HepG2 (cell line): Measurements from ENCODE around the gene CAMK1D. TPM values are rescaled to one million over a fixed set of nuclear protein-coding genes. Genes with fewer than 3 reads are reported as not detected.

Experiments
- ATAC-seq: fragments of 200-7000 bp; cut with Tn5 transposase; 3 replicates; pipeline ENCODE4 v1.9.1; 2020; ENCODE audit warnings: mild to moderate bottlenecking, moderate library complexity
- BruUV-seq: library from RNA; stranded (reverse); fragments of 400-500 nt; replicated peaks from 2 replicates; lab custom pipeline; 2021; lab: Mats Ljungman, UMichigan
- CTCF ChIA-PET: fragments of 300-600 bp; formaldehyde crosslinking; extraction: SDS; loops from one replicate; lab custom pipeline; 2021; ENCODE audit warnings: low total read pairs, inconsistent platforms, low intra/inter-chr PET ratio; lab: Yijun Ruan, JAX
- POLR2A ChIA-PET: fragments of 350-600 bp; sonication (Branson Sonifier 250); formaldehyde crosslinking; loops from one replicate; lab custom pipeline; 2020; ENCODE audit warnings: antibody characterized with exemption, inconsistent platforms; lab: Yijun Ruan, JAX
- DNase-seq: peaks from one replicate; pipeline ENCODE4 v3.0.0-alpha.2; 2015; ENCODE audit warnings: low spot score
- FAIRE-seq: peaks from 3 replicates; lab custom pipeline; 2011; peaks lifted over from hg19 to GRCh38; lab: Jason Lieb, UNC
- H2AFZ ChIP-seq: one replicate; pipeline ENCODE4 v1.6.1; 2011; ENCODE audit warnings: low read length, inconsistent platforms
- H3K27ac ChIP-seq: fragments of 300-600 bp; 3 replicates; pipeline ENCODE4 v1.8.0; 2011; ENCODE audit warnings: mixed run types, mild to moderate bottlenecking, mixed read lengths, low read length, inconsistent platforms; ENCODE audit not compliant: insufficient read depth; ENCODE audit errors: extremely low read length
- H3K27me3 ChIP-seq, 2 experiments: fragments of 200-600 bp in 1 of 2; 2 replicates in 1 of 2; 3 replicates in 1 of 2; pipeline versions ENCODE4 v1.6.0 to v1.8.0; 2011; ENCODE audit warnings: low read length in 2 of 2, mild to moderate bottlenecking in 2 of 2, moderate library complexity in 2 of 2, inconsistent platforms in 1 of 2; ENCODE audit not compliant: insufficient read depth in 2 of 2, control insufficient read depth in 1 of 2
- H3K36me3 ChIP-seq, 2 experiments: fragments of 200-600 bp in 1 of 2; replicated peaks in 1 of 2; 2 replicates in 1 of 2; 3 replicates in 1 of 2; pipeline versions ENCODE4 v1.5.1 to v1.8.0; 2011; ENCODE audit warnings: low read length in 2 of 2, inconsistent platforms in 1 of 2; ENCODE audit not compliant: insufficient read depth in 2 of 2, control insufficient read depth in 1 of 2
- H3K4me1 ChIP-seq: 2 replicates; pipeline ENCODE4 v1.5.1; 2012; ENCODE audit warnings: low read length, inconsistent platforms; ENCODE audit not compliant: insufficient read depth
- H3K4me2 ChIP-seq: 2 replicates; pipeline ENCODE4 v1.6.0; 2011; ENCODE audit warnings: low read depth, low read length, inconsistent platforms
- H3K4me3 ChIP-seq, 3 experiments: fragments of 200-600 bp in 1 of 3; sonication (generic), shearing (Covaris generic) in 1 of 3; replicated peaks in 1 of 3; 2 replicates each; pipeline ENCODE4 v1.5.1; 2011 to 2016; ENCODE audit warnings: low read length in 3 of 3, inconsistent platforms in 2 of 3, low read depth in 2 of 3, mild to moderate bottlenecking in 2 of 3, control low read depth in 1 of 3, mixed read lengths in 1 of 3; ENCODE audit not compliant: insufficient read depth in 1 of 3
- H3K79me2 ChIP-seq: one replicate; pipeline ENCODE4 v1.6.1; 2011; ENCODE audit warnings: low read length, inconsistent platforms; ENCODE audit not compliant: insufficient read depth
- H3K9ac ChIP-seq: 2 replicates; pipeline ENCODE4 v1.6.0; 2011; ENCODE audit warnings: mild to moderate bottlenecking, low read depth, low read length, inconsistent platforms; ENCODE audit not compliant: insufficient read depth
- H3K9me3 ChIP-seq: 2 replicates; pipeline ENCODE4 v1.5.1; 2012; ENCODE audit warnings: mild to moderate bottlenecking, low read length
- H4K20me1 ChIP-seq: 2 replicates; pipeline ENCODE4 v1.6.0; 2011; ENCODE audit warnings: inconsistent platforms, mild to moderate bottlenecking, low read length, moderate library complexity; ENCODE audit not compliant: insufficient read depth
- SNAPC2 ChIP-seq: sonication (generic); formaldehyde crosslinking; IDR thresholded peaks from 2 replicates; pipeline ENCODE4 v1.8.1; 2022; ENCODE audit warnings: mild to moderate bottlenecking, missing genetic modification reagents
- SRSF4 ChIP-seq: fragments of 200-400 bp; formaldehyde crosslinking; IDR thresholded peaks from one replicate; pipeline ENCODE4 v1.6.1; 2018; ENCODE audit warnings: mild to moderate bottlenecking, low read depth, low read length, moderate library complexity; ENCODE audit not compliant: poor library complexity, severe bottlenecking
- ZBTB37 ChIP-seq: sonication (generic); formaldehyde crosslinking; IDR thresholded peaks from 2 replicates; pipeline ENCODE4 v1.4.0; 2020; ENCODE audit warnings: mild to moderate bottlenecking, missing genetic modification reagents
- ZNF713 ChIP-seq: sonication (generic); formaldehyde crosslinking; IDR thresholded peaks from 2 replicates; pipeline ENCODE4 v1.4.0; 2020; ENCODE audit warnings: mild to moderate bottlenecking, missing genetic modification reagents
- WGBS: methylation state at CpG from one replicate; pipeline ENCODE4 v1.1.6; 2017; ENCODE audit warnings: low lambda C conversion rate; 5-methylcytosine and 5-hydroxymethylcytosine counted together
- in situ Hi-C: cut with HindIII; loops from 2 replicates; pipeline ENCODE4 v1.10.0; 2017; ENCODE audit warnings: low pct_unique_long_range_greater_than_20kb; ENCODE audit not compliant: extremely low pct_ligation_motif_present
- intact Hi-C: fragments of 100-400 bp; cut with micrococcal nuclease; formaldehyde crosslinking; loops from one replicate; pipeline ENCODE4 v1.10.0; 2022; ENCODE audit not compliant: unreplicated experiment
- polyA plus RNA-seq, 8 experiments: library from polyadenylated mRNA; depleted of rRNA in 3 of 8; stranded (reverse) in 7 of 8; unstranded in 1 of 8; fragments of >200 nt; fragmentation: Illumina TruSeq in 4 of 8; extraction: Trizol in 4 of 8; gene quantifications; 2 replicates each; pipeline versions ENCODE4 v1.2.1 to v1.2.3, GENCODE V29; 2011 to 2016; ENCODE audit warnings: low read depth in 4 of 8, missing spikeins in 1 of 8, mixed read lengths in 1 of 8; ENCODE audit not compliant: insufficient read depth in 1 of 8
- total RNA-seq, 5 experiments: library from RNA; depleted of rRNA; stranded (reverse); fragments of >200 nt; fragmentation: Illumina TruSeq; extraction: Trizol; gene quantifications; 2 replicates each; pipeline ENCODE4 v1.2.3, GENCODE V29; 2016; ENCODE audit warnings: low read depth in 1 of 5

Gene CAMK1D
- total and polyA plus RNA-seq, 2 of the 13 experiments (the other 11 are each of a cell fraction or from before 2014, with no cell fraction given), result under 0.01 TPM; not detected in 1

- H4K20me1 ChIP-seq, result no peaks in the 10 kb centered on the region
- in situ Hi-C loops, result no loop called here
- intact Hi-C loops, result no loop called here
- no peaks in the 10 kb centered on the region for H3K9me3 ChIP-seq
- H3K4me3 ChIP-seq, result no peak overlapping the region
- WGBS, result 70% methylated on average over 2 of the region's 2 CpGs
- no peak overlapping the region for H2AFZ ChIP-seq
- no peak for FAIRE-seq
- no peak for TF ChIP-seq ZNF713 (CRISPR knock-in tag)
- no peak for TF ChIP-seq SNAPC2 (CRISPR knock-in tag)
- no TSS peak for BruUV-seq
- POLR2A ChIA-PET, result no interaction called here
- CTCF ChIA-PET, result no interaction called here
- H3K9ac ChIP-seq, result no peak overlapping the region
- H3K27me3 ChIP-seq, result no peaks in the 10 kb centered on the region
- no peaks in the 10 kb centered on the region for H3K79me2 ChIP-seq
- H3K36me3 ChIP-seq, result no peaks in the 10 kb centered on the region
- ATAC-seq, result no peak
- no peak overlapping the region for H3K27ac ChIP-seq
- no peak for DNase-seq
- no peak overlapping the region for H3K4me2 ChIP-seq
- 0 out of 2 replicates have a peak, but pooled peaks cover 11% of the 10 kb centered on the region for H3K4me1 ChIP-seq
Observed at GRCh38 chr10:12321641-12322040, 27.7 kb upstream of the CAMK1D start.

GRCh38 chr10:12322583-12323131, 26.7 kb upstream of the CAMK1D start:
- ChIA-PET POLR2A (no interaction called here), CTCF (no interaction called here)
- FAIRE-seq, result no peak
- no TSS peak for BruUV-seq
- H3K27ac ChIP-seq, result no peak overlapping the region
- no peaks in the 10 kb centered on the region for H3K79me2 ChIP-seq
- no peak overlapping the region; the same call in 1 of the 2 replicates for H3K4me2 ChIP-seq
- no peak; the same call in 2 of the 3 replicates for ATAC-seq
- no peaks in the 10 kb centered on the region for H3K36me3 ChIP-seq
- H3K4me1 ChIP-seq, result 0 out of 2 replicates have a peak, but pooled peaks cover 11% of the 10 kb centered on the region
- H2AFZ ChIP-seq, result no peak overlapping the region
- no peaks in the 10 kb centered on the region for H3K27me3 ChIP-seq
- peak; percentile 13 for DNase-seq
- 14% methylated on average over 5 of the region's 9 CpGs for WGBS
- no peaks in the 10 kb centered on the region for H4K20me1 ChIP-seq
- H3K9me3 ChIP-seq, result no peaks in the 10 kb centered on the region
- in situ Hi-C loops, result no loop called here
- intact Hi-C loops, result no loop called here
- no peak overlapping the region for H3K4me3 ChIP-seq
- no peak overlapping the region for H3K9ac ChIP-seq
- TF ChIP-seq SRSF4 (no peak), ZBTB37 (CRISPR knock-in tag) (0 out of 2 replicates have a peak, but pooled peaks have one; percentile 65)
